GM23338 (cell line): ENCODE results near the gene KPNA5. TPM values are rescaled to one million over a fixed set of nuclear protein-coding genes. Genes with fewer than 3 reads are reported as not detected.
A peak's percentile ranks its signal among the peaks of the same experiment; 100 is the strongest.

Source experiments
- ATAC-seq: fragments of 200-7000 bp; cut with Tn5 transposase; 3 replicates; pipeline ENCODE4 v1.9.1; 2020
- DNase-seq: peaks from one replicate; pipeline ENCODE4 v3.0.0-alpha.2; 2015; ENCODE audit warnings: low spot score
- H2AFZ ChIP-seq: fragments of 200-600 bp; sonication (generic); 2 replicates; pipeline ENCODE4 v1.8.0; 2016; ENCODE audit warnings: antibody characterized with exemption, mild to moderate bottlenecking, moderate library complexity
- H3F3A ChIP-seq: fragments of 200-600 bp; sonication (generic); replicated peaks from 2 replicates; pipeline ENCODE4 v1.8.0; 2017; ENCODE audit warnings: antibody characterized with exemption, mixed run types, low read depth
- H3K27ac ChIP-seq: fragments of 200-600 bp; sonication (generic); 2 replicates; pipeline ENCODE4 v1.6.1; 2016; ENCODE audit warnings: low read depth
- H3K27me3 ChIP-seq: fragments of 200-600 bp; sonication (generic); 2 replicates; pipeline ENCODE4 v1.8.0; 2016; ENCODE audit warnings: mild to moderate bottlenecking, mixed run types, moderate library complexity; ENCODE audit not compliant: insufficient read depth
- H3K36me3 ChIP-seq: fragments of 200-600 bp; sonication (generic); 2 replicates; pipeline ENCODE4 v1.8.0; 2016; ENCODE audit warnings: mild to moderate bottlenecking; ENCODE audit not compliant: insufficient read depth
- H3K4me1 ChIP-seq: fragments of 200-600 bp; sonication (generic); 2 replicates; pipeline ENCODE4 v1.8.0; 2016; ENCODE audit warnings: mild to moderate bottlenecking, moderate library complexity; ENCODE audit not compliant: insufficient read depth
- H3K4me2 ChIP-seq: fragments of 200-600 bp; sonication (generic); 2 replicates; pipeline ENCODE4 v1.7.1; 2017; ENCODE audit warnings: mixed run types
- H3K4me3 ChIP-seq: fragments of 200-600 bp; sonication (generic); 2 replicates; pipeline ENCODE4 v1.6.1; 2016; ENCODE audit warnings: mixed run types
- H3K79me2 ChIP-seq: fragments of 200-600 bp; sonication (generic); replicated peaks from 2 replicates; pipeline ENCODE4 v1.8.0; 2017; ENCODE audit warnings: mild to moderate bottlenecking; ENCODE audit not compliant: insufficient read depth
- H3K9me2 ChIP-seq: fragments of 200-600 bp; sonication (generic); 2 replicates; pipeline ENCODE4 v1.8.0; 2017; ENCODE audit not compliant: insufficient read depth
- H4K20me1 ChIP-seq: fragments of 200-600 bp; sonication (generic); replicated peaks from 2 replicates; pipeline ENCODE4 v1.8.0; 2017; ENCODE audit warnings: mild to moderate bottlenecking; ENCODE audit not compliant: insufficient read depth
- H3K27ac Mint-ChIP-seq: 2 replicates; pipeline ENCODE4 v1.8.0; 2020; ENCODE audit warnings: inconsistent platforms, mild to moderate bottlenecking, moderate library complexity, mixed read lengths
- H3K27me3 Mint-ChIP-seq: 3 replicates; pipeline ENCODE4 v1.8.0; 2022; ENCODE audit warnings: low read depth, mild to moderate bottlenecking, moderate library complexity, mixed read lengths, inconsistent platforms; ENCODE audit not compliant: insufficient read depth, poor library complexity
- H3K36me3 Mint-ChIP-seq: 3 replicates; pipeline ENCODE4 v1.8.0; 2021; ENCODE audit warnings: low read depth, mild to moderate bottlenecking, inconsistent platforms, moderate library complexity, mixed read lengths
- H3K4me1 Mint-ChIP-seq: 3 replicates; pipeline ENCODE4 v1.8.0; 2020; ENCODE audit warnings: mild to moderate bottlenecking, inconsistent platforms, mixed read lengths
- H3K4me3 Mint-ChIP-seq: 3 replicates; pipeline ENCODE4 v1.8.0; 2021; ENCODE audit warnings: moderate library complexity, mild to moderate bottlenecking, inconsistent platforms, mixed read lengths
- H3K9me3 Mint-ChIP-seq: 3 replicates; pipeline ENCODE4 v1.8.0; 2020; ENCODE audit warnings: moderate library complexity, mild to moderate bottlenecking, inconsistent platforms, mixed read lengths
- CREB1 ChIP-seq: fragments of 250-450 bp; sonication (Bioruptor Pico); IDR thresholded peaks from 2 replicates; pipeline ENCODE4 v1.5.0; 2020; ENCODE audit warnings: low read depth, mild to moderate bottlenecking, moderate library complexity
- CTCF ChIP-seq, 2 experiments: fragments of 200-600 bp in 1 of 2; sonication (generic) in 1 of 2; conservative IDR thresholded peaks; 2 replicates each; pipeline versions ENCODE4 v1.5.1 to v1.6.1; 2016 to 2017; ENCODE audit warnings: antibody characterized with exemption in 2 of 2, low read depth in 2 of 2, mild to moderate bottlenecking in 2 of 2, moderate library complexity in 1 of 2
- EZH2 ChIP-seq: fragments of 200-600 bp; sonication (generic); IDR thresholded peaks from one replicate; pipeline ENCODE4 v1.8.0; 2017; ENCODE audit warnings: antibody characterized with exemption, mild to moderate bottlenecking, low read depth; ENCODE audit not compliant: unreplicated experiment
- EZH2phosphoT487 ChIP-seq: fragments of 200-600 bp; sonication (generic); IDR thresholded peaks from one replicate; pipeline ENCODE4 v1.8.1; 2018; ENCODE audit warnings: antibody characterized with exemption; ENCODE audit not compliant: unreplicated experiment
- JUNB ChIP-seq: IDR thresholded peaks from one replicate; pipeline ENCODE4 v1.6.1; 2016; ENCODE audit warnings: antibody characterized with exemption; ENCODE audit not compliant: unreplicated experiment
- NANOG ChIP-seq: IDR thresholded peaks from 2 replicates; pipeline ENCODE4 v1.6.1; 2016; ENCODE audit warnings: antibody characterized with exemption, borderline replicate concordance
- REST ChIP-seq: IDR thresholded peaks from one replicate; pipeline ENCODE4 v1.6.1; 2018; ENCODE audit warnings: antibody characterized with exemption; ENCODE audit not compliant: unreplicated experiment
- ZNF114 ChIP-seq: fragments of 250-450 bp; sonication (Bioruptor Pico); IDR thresholded peaks from 2 replicates; pipeline ENCODE4 v1.5.0; 2020; ENCODE audit warnings: mild to moderate bottlenecking, moderate library complexity
- ZNF331 ChIP-seq: fragments of 250-450 bp; sonication (Bioruptor Pico); IDR thresholded peaks from 2 replicates; pipeline ENCODE4 v1.5.0; 2020; ENCODE audit warnings: low read depth, mild to moderate bottlenecking, moderate library complexity
- polyA plus RNA-seq: library from polyadenylated mRNA; unstranded; fragments of >200 nt; fragmentation: Nextera tagmentation; extraction: Ambion mirVana; gene quantifications from 2 replicates; pipeline ENCODE4 v1.2.1, GENCODE V29; 2016
- total RNA-seq: library from RNA; depleted of rRNA; stranded (reverse); fragments of >200 nt; shearing (Covaris generic); gene quantifications from 2 replicates; pipeline ENCODE4 v1.2.3, GENCODE V29; 2014

Gene KPNA5
- total and polyA plus RNA-seq, 2 experiments from 2014 or later: 6.9 to 16.3 TPM

GRCh38 chr6:116666869-116667268 lies 14.1 kb upstream of the KPNA5 start (continued):
- TF ChIP-seq REST (no peak), CREB1 (no peak), EZH2phosphoT487 (no peak), ZNF331 (CRISPR knock-in tag) (no peak), NANOG (no peak), ZNF114 (CRISPR knock-in tag) (no peak)

- Histone ChIP-seq H3K27me3 (no peaks in the 10 kb centered on the region), H3K27ac (no peak overlapping the region), H3F3A (no peaks in the 10 kb centered on the region), H3K79me2 (peaks cover 58% of the 10 kb centered on the region), H3K9me2 (peaks cover 4% of the 10 kb centered on the region; the same call in 1 of the 2 replicates), H3K4me2 (peak overlapping the region; percentile 88), H4K20me1 (peaks cover 4% of the 10 kb centered on the region; the same call in 1 of the 2 replicates), H3K4me3 (peak overlapping the region; percentile 89), H3K36me3 (no peaks in the 10 kb centered on the region), H3K4me1 (peaks cover 9% of the 10 kb centered on the region; the same call in 1 of the 2 replicates), H2AFZ (no peak overlapping the region)
- Mint-ChIP-seq H3K9me3 (no peaks in the 10 kb centered on the region), H3K27me3 (peaks cover 5% of the 10 kb centered on the region), H3K4me3 (peak overlapping the region; percentile 98), H3K36me3 (no peaks in the 10 kb centered on the region), H3K4me1 (peaks cover 11% of the 10 kb centered on the region; the same call in 2 of the 3 replicates), H3K27ac (no peak overlapping the region)
- DNase-seq (no peak), ATAC-seq (no peak)
- TF ChIP-seq EZH2 (no peak), REST (no peak), NANOG (no peak), EZH2phosphoT487 (no peak), CTCF (conservative IDR thresholded peaks at IDR 0.05; ENCODE audit: low read depth in 2 of 2) (no peak), ZNF114 (CRISPR knock-in tag) (no peak), CREB1 (no peak), JUNB (no peak)
Measured at GRCh38 chr6:116667623-116668022, 13.4 kb upstream of the KPNA5 start.
